GM20431 (cell line): ENCODE data around the gene ANKDD1A.

Experiments used
- in situ Hi-C: fragments of 300-500 bp; cut with MseI, MboI; formaldehyde crosslinking; loops from one replicate; pipeline ENCODE4 v1.15.0; 2020; ENCODE audit warnings: low sequenced_read_pairs; ENCODE audit not compliant: unreplicated experiment

The ANKDD1A gene

DNA sequence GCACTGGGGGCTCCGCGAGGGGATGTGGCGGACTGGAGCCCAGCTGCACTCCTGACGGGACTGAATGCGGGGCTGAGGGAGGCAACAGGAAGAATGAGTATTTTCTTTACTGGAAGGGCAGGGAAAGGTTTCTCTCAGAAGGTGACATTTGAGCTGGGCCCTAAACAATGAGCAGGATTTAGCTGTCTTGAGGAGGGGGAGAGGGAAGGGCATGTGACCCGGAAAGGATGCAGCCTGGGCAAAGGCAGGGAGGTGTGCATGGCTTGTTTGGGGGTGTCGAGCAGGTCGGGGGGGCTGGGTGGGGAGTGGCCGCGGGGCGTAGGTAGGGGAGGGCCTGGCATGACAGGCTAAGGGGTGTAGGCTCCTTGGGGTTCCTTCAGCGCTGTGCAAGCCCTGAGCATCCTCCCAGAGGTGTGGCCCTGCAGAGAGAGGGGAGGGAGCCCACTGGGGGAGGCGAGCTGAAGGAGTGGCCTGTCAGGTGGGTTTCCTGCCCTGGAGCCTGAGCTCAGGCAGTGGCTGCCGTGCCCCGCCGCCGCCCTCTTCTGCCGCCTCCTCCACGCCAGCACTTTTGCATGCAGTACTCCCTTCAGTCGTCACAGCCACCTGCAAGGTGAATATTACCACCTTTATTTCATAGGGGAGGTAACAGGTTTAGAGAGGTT is 17.2 kb upstream of the ANKDD1A start:
- in situ Hi-C loops = no loop called here

DNA sequence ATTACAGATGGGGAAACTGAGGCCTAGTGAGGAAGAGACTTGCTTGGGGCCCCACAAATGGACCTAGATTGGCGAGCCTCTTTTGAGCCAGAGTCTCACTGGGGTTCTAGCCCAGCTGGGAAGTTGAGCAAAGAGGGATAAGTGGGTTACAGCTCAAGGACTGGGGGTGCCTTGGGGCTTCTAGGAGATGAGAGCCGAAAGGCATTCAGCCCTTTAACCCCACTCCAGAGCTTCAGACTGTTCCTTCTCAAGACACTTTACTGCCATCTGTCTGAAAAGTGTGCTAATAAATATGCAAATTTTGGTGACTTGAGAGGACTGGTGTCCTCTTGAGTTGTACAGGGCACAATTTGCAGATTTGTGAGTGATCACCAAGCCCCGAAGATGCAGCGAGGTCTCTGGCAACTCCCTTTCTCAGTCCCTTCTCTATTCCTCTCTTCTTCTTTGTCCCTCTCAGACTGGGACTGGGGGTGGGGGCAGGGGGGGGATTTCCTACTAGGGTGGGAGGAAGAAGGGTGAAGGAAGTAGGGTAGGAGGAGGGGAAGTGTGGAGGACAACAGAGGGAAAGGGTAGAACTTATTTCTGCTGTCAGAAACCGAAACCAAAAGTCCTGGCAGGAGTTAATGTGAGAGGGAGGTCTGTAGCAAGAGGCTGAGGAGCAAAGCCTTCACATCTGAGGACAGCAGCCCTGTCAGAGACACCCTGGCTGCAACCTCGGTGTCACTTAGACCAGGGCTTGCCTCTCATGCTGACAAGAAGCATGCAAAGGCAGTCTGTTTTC is 16.2 kb upstream of the ANKDD1A start:
- in situ Hi-C loops = no loop called here

DNA sequence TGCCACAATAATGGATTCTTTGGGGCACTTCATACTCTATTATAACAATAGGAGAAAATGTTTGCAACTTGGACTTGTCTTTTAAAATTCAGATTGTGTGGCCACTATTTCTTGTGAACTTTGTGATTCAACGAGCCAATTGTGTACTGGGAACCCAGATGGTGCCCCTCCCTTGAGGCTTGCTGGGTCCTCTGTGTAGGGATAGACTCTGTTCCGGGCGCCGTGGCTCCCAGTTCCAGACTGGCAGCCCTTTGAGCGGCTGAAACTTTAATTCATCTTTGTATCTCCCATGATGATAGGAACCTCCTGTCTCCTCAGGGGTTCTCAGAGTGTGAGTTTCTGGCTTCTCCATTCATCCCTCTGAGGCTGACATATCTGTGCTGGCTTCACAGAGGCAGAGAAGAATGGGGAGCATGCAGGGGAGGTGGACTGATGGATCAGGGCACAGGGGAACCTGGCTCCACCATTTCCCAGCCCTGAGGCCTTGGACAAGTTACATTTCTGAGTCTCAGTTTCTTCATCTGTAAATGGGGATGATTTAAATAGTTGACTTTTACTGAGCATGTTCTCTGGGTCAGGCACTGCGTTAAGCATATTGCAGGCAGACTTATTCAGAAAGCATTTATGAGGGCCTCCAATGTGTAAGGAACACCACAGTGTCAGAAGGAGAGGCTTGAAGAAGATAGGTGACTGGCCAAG is 15.2 kb upstream of the ANKDD1A start:
- in situ Hi-C loops = no loop called here

DNA sequence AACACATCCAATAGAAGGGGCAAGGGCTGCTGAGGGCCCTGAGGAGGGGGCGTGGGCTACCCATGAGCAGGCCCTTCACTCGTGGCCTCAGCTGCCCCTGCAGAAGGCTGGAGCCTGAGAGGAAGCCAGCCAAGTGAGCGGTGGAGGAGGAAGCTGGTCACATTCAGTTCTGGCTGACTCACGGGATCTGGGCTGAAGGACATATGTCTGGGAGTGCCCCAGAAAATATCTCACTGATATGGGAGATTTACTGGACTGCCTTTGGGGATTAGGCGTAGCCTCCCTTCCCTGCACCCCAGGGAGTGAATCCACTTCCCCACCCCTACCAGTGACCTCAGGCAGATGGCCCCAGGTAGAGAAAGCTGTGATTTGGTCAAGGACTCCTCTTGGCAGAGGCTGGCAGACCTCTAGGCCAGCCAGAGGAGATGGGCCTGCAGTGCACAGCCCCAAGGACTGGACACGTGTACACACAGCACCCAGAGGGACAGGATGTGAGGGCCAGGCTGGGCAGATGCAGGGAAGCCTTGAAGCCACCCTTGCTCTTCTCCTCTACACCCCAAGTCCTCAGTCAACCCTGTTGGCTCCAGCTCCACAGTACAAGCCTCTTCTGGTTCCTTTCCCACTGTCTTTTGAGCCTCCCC is 14.2 kb upstream of the ANKDD1A start:
- in situ Hi-C loops = no loop called here

DNA sequence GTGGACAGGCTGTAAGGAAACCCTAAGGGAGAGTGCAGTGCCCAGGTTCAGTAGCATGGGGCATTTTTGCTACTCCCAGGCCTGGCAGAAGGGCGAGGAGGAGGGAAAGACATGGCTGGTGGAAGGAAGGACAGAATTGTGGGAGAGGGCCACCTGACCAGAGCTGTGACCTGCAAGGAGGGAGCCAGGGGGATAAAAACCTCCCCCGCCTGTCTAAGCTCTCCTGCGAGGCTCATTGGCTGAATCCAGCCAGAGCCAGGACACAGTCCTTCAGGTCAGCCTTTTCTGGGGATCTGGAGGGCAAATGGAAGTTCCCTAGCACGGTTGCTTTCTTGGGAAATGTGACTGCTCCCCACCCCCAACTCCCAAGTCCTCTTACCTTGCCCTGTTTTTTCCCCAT is 13.3 kb upstream of the ANKDD1A start:
- in situ Hi-C loops = no loop called here

DNA sequence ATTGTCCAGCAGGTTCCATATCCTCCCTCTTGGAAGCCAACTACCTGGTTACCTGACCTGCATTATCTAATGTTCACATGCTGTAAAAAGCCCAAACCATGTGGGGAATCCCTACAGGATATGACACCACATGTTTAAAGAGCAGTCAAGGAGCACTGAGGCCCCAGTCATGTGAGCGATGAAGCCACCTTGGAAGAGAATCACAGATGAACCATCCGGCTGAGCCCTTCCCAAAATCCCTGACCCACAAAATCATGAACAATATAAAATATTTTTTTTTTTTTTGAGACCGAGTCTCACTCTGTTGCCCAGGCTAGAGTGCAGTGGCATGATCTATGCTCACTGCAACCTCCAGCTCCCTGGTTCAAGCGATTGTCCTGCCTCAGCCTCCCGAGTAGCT is 10.6 kb upstream of the ANKDD1A start:
- in situ Hi-C loops = loop anchor here (10.0 kb wide), 1 partner anchor 166 kb away; no protein-coding TSS in a partner anchor

DNA sequence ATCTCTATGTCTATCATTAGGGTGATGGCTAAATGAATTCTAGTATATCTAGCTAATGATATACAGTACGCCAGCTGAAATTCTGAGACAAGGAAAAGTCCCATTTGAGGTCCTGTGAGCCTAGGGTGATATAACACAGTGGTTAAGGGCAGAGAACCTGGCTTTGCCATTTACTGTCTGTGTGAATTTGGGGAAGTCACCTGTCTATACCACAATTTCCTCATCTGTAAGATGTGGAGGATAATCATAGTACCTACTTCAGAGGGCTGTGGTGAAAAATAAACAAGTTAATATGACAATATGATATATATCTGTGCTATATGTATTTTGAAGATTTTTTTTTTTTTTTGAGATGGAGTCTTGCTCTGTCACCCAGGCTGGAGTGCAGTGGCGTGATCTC is 9.8 kb upstream of the ANKDD1A start:
- in situ Hi-C loops = loop anchor here (10.0 kb wide), 1 partner anchor 167 kb away; no protein-coding TSS in a partner anchor

DNA sequence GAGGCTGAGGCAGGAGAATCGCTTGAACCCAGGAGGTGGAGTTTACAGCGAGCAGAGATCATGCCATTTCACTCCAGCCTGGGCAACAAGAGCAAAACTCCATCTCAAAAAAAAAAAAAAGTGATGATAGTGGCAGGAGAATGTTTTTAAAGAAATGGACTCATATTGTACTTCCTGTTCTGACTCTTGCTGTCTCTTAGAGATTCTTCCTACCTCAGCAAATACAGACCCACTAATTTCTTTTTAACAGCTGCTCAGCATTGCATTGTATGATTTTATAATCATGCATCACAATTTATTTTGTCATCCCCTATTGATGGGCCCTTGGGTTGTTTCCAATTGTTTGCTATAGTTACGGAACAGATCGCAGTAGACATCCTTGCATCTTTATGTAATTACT is 8.8 kb upstream of the ANKDD1A start:
- in situ Hi-C loops = loop anchor here (10.0 kb wide), 1 partner anchor 168 kb away; no protein-coding TSS in a partner anchor

DNA sequence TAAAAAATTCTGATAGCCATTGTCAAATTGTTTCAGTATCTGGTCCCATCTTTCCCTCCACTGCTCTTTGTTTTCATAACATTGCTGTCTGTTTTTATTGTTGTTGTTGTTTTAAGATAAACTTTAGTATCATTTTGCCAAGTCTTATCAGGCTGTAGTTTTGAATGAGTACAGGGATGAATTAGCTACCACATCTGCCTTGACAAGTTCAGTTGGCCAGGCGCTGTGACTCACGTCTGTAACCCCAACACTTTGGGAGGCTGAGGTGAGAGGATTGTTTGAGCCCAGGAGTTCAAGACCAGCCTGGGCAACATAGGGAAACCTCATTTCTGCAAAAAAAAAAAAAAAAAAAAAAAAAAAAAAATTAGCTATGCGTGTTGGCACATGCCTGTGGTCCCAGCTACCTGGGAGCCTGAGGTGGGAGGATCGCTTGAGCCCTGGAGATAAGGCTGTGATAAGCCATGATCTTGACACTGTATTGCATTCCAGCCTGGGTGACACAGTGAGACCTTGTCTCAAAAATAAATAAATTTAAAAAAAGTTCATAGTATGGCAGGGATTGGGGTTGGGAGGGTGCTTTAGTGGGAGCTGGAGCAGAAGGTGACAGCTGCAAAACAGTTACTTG is 8.3 kb upstream of the ANKDD1A start:
- in situ Hi-C loops = loop anchor here (10.0 kb wide), 1 partner anchor 169 kb away; no protein-coding TSS in a partner anchor

DNA sequence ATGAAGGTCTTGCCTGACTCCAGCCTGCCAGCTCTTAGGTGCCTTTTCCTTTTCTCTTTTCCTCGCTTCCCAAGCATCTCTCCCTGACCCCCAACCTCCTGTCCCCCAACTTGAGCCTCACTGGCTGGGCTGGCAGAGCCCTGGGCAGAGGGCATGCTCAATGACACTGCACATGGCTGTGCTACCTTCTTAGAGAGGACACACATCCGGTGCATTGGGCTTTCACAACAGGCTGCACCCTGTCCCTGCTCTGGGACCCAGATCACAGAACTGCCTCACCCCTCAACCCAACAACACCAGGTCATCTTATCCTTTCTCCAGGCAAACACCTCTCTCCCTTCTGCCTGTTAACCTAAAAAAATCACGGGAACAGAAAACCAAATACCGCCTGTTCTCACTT is 7.5 kb upstream of the ANKDD1A start:
- in situ Hi-C loops = loop anchor here (10.0 kb wide), 1 partner anchor 169 kb away; no protein-coding TSS in a partner anchor

DNA sequence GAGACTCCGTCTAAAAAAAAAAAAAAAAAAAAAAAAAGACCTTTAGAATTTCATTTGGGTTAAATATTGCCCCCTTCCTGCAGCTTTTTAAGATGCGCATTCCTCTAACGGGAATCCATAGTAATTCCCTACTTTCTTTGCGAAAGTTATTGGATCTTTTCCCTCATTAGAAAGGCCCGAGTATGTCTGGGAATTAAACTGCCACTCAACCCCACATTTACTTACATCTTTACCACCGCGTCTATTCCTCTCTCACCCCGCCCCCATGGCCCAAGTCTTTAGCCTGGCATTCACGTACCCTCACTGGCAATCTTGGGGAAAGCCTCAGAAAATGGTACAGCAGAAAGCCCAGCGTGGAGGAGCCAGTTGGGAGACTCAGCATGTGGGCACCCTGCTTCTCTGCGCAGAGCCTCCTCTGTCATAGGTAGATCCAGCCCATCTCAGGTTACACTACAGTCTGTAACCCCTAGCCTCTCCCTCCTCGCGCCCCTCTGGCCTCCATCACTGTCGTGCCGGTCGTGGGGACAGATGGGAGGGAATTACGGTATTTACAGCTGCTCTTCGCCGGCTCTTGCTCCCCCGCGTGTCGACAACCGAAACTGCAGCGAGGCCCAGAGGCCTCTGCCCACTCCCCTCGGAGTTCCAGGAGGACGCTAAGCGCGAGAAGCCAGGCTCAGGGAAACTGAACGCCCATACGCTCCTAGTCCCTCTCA is 6.4 kb upstream of the ANKDD1A start:
- in situ Hi-C loops = loop anchor here (10.0 kb wide), 1 partner anchor 170 kb away; no protein-coding TSS in a partner anchor

DNA sequence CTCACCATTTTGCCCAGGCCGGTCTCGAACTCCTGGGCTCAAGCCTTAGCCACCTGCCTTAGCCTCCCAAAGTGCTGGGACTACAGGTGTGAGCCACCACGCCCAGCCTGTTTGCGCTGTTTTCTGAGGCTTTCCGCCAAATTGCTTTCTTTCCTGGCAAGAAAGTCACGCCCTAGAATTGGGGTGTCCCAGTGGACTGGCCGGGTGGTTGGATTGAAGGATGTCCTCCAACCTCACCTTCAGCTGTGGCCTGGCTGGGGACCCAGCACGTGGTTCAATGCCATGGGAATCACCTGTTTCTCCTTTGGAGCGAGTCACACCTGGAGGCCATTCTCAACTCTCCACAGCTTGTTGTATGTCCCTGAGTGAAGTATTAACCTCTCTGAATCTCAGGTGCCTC is 5.8 kb upstream of the ANKDD1A start:
- in situ Hi-C loops = loop anchor here (10.0 kb wide), 1 partner anchor 171 kb away; no protein-coding TSS in a partner anchor

DNA sequence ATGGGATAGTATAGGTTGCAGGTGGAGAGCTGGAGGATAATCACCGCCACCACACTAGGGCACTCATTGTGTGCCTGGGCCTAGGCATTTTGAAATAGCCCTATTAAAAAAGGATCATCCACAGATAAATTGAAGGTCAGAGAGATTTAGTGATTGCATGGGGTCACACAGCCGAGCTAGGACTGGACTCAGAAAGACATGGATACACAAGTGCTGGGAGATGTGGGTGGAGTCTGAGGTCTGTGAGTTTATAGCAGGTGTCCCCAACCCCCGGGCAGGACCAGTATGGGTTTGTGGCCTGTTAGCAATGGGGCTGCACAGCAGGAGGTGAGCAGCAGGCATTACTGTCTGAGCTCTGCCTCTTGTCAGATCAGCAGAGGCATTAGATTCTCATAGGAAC is 5.3 kb upstream of the ANKDD1A start:
- in situ Hi-C loops = loop anchor here (10.0 kb wide), 1 partner anchor 172 kb away; no protein-coding TSS in a partner anchor

DNA sequence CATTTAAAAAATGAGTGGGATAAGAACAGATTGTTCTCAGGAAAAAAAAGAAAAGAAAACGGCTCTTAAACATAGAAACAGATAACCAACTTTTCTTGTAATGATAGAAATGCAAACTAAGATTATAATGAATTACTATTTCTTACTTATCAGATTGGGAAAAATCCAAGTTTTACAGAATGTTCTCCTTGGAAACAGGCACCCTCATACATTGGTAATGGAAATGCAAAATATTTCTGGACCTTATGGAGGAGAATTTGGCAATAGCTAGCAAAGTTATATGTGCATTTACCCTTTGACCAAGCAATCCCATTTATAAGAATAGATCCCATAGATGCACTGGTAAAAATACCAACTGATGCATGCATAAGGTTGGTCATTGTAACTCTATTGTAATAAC is 3.7 kb upstream of the ANKDD1A start:
- in situ Hi-C loops = loop anchor here (10.0 kb wide), 1 partner anchor 173 kb away; no protein-coding TSS in a partner anchor

DNA sequence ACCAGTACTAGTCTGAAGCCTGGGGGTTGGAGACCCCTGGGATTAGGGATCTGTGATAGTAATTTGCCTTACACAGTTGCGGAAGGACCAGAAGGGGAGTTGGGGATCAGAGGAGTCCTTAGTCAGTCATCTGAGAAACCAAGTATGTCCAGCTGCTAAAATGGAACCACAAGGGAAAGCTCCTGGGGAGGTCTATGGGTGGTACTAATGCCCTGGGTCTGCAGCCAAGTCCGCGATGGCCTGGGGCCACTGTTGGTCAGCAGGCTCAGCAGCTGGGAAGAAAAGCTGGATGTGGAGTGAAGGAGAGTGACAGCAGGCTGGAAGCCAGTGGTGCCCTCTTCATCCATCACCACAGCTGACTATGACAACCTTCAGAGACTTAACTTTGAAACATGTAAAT is 2.2 kb upstream of the ANKDD1A start:
- in situ Hi-C loops = loop anchor here (10.0 kb wide), 1 partner anchor 175 kb away; no protein-coding TSS in a partner anchor

DNA sequence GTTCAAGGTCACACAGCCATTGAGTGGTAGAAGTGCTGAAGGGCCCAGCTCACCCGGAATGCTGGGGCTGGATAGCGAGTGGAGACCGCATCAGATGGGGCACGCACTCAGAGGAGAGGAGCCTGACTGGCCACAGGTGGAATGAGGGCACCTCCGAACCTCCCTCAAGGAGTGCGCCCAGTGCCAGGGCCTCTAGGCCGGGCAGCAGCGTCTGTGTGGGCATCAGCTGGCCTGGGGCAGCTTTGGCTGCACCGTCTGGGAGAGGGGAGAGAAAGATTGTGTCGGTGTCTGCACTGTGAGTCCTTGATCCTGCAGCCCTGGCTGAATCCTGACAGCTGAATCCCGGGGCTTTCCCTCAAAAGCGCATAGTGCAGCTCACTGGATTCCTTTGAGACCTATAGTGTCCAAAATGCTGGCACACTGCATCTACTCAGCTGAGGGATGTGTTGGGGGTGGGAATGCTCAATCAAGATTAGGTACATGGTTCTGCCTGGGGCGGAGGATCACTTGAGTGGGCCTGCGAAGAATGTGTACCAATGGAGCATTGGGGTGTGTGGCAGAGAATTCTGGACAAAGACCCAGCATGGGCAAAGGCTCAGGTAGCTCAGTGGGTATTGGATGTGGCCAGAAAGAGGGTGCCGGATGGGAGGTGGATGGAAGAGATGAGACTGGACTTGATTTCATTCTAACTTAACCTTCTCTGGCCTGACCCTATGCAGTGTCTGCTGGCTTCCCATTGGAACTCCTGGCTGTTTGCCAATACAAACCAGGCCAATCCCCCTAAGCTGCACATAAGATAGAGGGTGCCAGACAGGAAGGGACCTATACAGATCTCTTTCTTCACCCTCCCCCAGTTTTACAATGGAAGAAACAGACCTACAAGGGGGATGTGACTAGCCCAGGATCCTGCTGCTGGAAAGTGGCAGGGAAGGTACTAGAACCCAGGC is 950 bp downstream of the ANKDD1A start:
- in situ Hi-C loops = no loop called here

DNA sequence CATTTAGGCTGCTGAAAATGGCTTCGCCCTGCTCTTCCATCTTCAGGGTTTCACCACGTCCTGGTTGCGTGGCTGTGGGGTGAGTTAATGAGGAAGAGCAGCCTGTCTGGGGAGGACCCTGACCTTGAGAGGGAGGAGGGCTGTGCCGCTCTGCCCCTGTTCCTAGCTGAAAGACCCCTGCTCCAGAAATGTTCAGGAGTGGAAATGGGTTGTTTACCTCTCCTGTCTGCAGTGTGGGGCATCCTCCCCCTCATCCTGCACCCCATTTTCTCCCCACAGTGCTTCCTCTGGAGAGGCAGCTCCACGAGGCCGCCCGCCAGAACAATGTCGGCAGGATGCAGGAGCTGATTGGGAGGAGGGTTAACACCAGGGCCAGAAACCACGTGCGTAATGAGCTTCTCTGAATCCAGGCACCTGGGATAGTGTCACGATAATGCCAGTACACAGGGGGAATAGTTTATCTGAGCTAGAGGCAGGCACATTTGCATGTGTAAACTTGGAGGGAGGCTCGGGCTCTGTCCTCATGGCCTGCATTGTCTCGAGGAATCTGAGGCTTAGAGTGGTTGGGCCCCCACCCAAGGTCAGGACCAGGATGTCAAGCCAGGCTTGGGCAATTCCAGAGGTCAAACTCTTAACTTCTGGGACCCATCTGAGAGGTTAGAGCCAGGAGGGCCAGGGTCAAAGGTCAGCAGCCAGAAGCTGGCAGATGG is 4.0 kb downstream of the ANKDD1A start:
- in situ Hi-C loops = no loop called here
